ENCODE results near the gene MTOR. TPM values are rescaled to one million over a fixed set of nuclear protein-coding genes. Genes with fewer than 3 reads are reported as not detected.
"Not testable (repeated sequence)": the region's sequence is repeated elsewhere in the genome, so short reads cannot be mapped to it uniquely, and the experiment has no call there.

MTOR gene
- total and polyA plus RNA-seq, 2 experiments from 2014 or later = 10.6 to 30.7 TPM

- H3K4me2 ChIP-seq (ENCODE audit: unreplicated experiment) = peak within 1 kb of the TSS; percentile 94
These were observed 162.8 kb downstream of the MTOR start, which contains the start of gene EXOSC10 for GRCh38 chr1:11099310-11100148. Gene EXOSC10, minus strand, starts transcription at chr1:11099869. Its CDS starts 38 bp downstream, at chr1:11099831.

GRCh38 chr1:11098931-11099309 lies 163.4 kb downstream of the MTOR start:
- H3K9me2 ChIP-seq (ENCODE audit: insufficient read depth) = no peaks in the 10 kb centered on the region
- peaks cover 25% of the 10 kb centered on the region for H3K36me3 ChIP-seq (ENCODE audit: low read depth)
- no peak for DNase-seq
- no peaks in the 10 kb centered on the region for H4K20me1 ChIP-seq (ENCODE audit: insufficient read depth)
- no peaks in the 10 kb centered on the region for H3K9me3 ChIP-seq (ENCODE audit: low read depth)
- no peaks in the 10 kb centered on the region for H3F3A ChIP-seq (ENCODE audit: insufficient read depth)
- 17 to 20% methylated on average over 5 of the region's 5 CpGs for WGBS, 2 experiments (ENCODE audit: low coverage in 1 of 2, low lambda C conversion rate in 2 of 2, missing lambda C conversion rate in 2 of 2)
- H3K4me1 ChIP-seq (ENCODE audit: insufficient read depth) = peaks cover 10% of the 10 kb centered on the region
- H2AFZ ChIP-seq = peak overlapping the region; percentile 94
- H3K4me3 ChIP-seq = peak overlapping the region; percentile 96
- in situ Hi-C loops (cut with MboI) = no loop called here
- peaks cover 39% of the 10 kb centered on the region for H3K79me2 ChIP-seq (ENCODE audit: insufficient read depth)
- peak overlapping the region; percentile 98 for H3K9ac ChIP-seq
- H3K4me2 ChIP-seq (ENCODE audit: unreplicated experiment) = peak overlapping the region; percentile 94
- H3K27ac ChIP-seq = peak overlapping the region; percentile 74
- TF ChIP-seq EZH2 (IDR thresholded peaks at IDR 0.05; ENCODE audit: insufficient read depth, poor library complexity, severe bottlenecking) (no peak), EZH2phosphoT487 (IDR thresholded peaks at IDR 0.05; ENCODE audit: insufficient read depth, low read depth) (no peak)
- no peaks in the 10 kb centered on the region for H3K27me3 ChIP-seq (replicated peaks; ENCODE audit: insufficient read depth)

More at GRCh38 chr1:11099310-11100148, 162.8 kb downstream of the MTOR start, which contains the start of gene EXOSC10:
- 1% methylated on average over 55 of the region's 78 CpGs for WGBS, 2 experiments (ENCODE audit: low coverage in 1 of 2, low lambda C conversion rate in 2 of 2, missing lambda C conversion rate in 2 of 2)
- no peak for TF ChIP-seq EZH2phosphoT487 (IDR thresholded peaks at IDR 0.05; ENCODE audit: insufficient read depth, low read depth)
- no peak for TF ChIP-seq EZH2 (IDR thresholded peaks at IDR 0.05; ENCODE audit: insufficient read depth, poor library complexity, severe bottlenecking)
- H3F3A ChIP-seq (ENCODE audit: insufficient read depth) = no peaks in the 10 kb centered on the region
- peak within 1 kb of the TSS; percentile 94 for H2AFZ ChIP-seq
- H3K36me3 ChIP-seq (ENCODE audit: low read depth) = peaks cover 22% of the 10 kb centered on the region
- no peaks in the 10 kb centered on the region for H4K20me1 ChIP-seq (ENCODE audit: insufficient read depth)
- in situ Hi-C loops (cut with MboI) = no loop called here
- H3K4me3 ChIP-seq = peak within 1 kb of the TSS; percentile 96
- H3K9me3 ChIP-seq (ENCODE audit: low read depth) = no peaks in the 10 kb centered on the region
- H3K27ac ChIP-seq = peak within 1 kb of the TSS; percentile 74
- DNase-seq = peak; percentile 97
- H3K9me2 ChIP-seq (ENCODE audit: insufficient read depth) = no peaks in the 10 kb centered on the region
- peaks cover 39% of the 10 kb centered on the region for H3K79me2 ChIP-seq (ENCODE audit: insufficient read depth)
- H3K4me1 ChIP-seq (ENCODE audit: insufficient read depth) = peaks cover 10% of the 10 kb centered on the region
- no peaks in the 10 kb centered on the region for H3K27me3 ChIP-seq (replicated peaks; ENCODE audit: insufficient read depth)
- peak within 1 kb of the TSS; percentile 98 for H3K9ac ChIP-seq

- WGBS, 2 experiments (ENCODE audit: low coverage in 1 of 2, low lambda C conversion rate in 2 of 2, missing lambda C conversion rate in 2 of 2) = 86 to 97% methylated on average over 3 of the region's 3 CpGs
- H3F3A ChIP-seq (ENCODE audit: insufficient read depth) = peaks cover 28% of the 10 kb centered on the region; the same call in 1 of the 2 replicates
- H3K9ac ChIP-seq; H3K4me3 ChIP-seq; H2AFZ ChIP-seq; H3K9me3 ChIP-seq (ENCODE audit: low read depth); H4K20me1 ChIP-seq (ENCODE audit: insufficient read depth); H3K79me2 ChIP-seq (ENCODE audit: insufficient read depth); H3K27me3 ChIP-seq (replicated peaks; ENCODE audit: insufficient read depth); H3K9me2 ChIP-seq (ENCODE audit: insufficient read depth); H3K27ac ChIP-seq; H3K4me1 ChIP-seq (ENCODE audit: insufficient read depth); DNase-seq; in situ Hi-C loops (cut with MboI); H3K4me2 ChIP-seq (ENCODE audit: unreplicated experiment): not testable (repeated sequence)
- H3K36me3 ChIP-seq (ENCODE audit: low read depth) = peaks cover 37% of the 10 kb centered on the region
These were observed 178.6 kb downstream of the MTOR start for GRCh38 chr1:11083784-11084183.

- in situ Hi-C loops (cut with MboI) = no loop called here
- 83 to 84% methylated on average over 12 of the region's 12 CpGs for WGBS, 2 experiments (ENCODE audit: low coverage in 1 of 2, low lambda C conversion rate in 2 of 2, missing lambda C conversion rate in 2 of 2)
These were observed 181.4 kb downstream of the MTOR start for GRCh38 chr1:11080931-11081330.

More at GRCh38 chr1:11080931-11081330, 181.4 kb downstream of the MTOR start:
- TF ChIP-seq EZH2phosphoT487 (IDR thresholded peaks at IDR 0.05; ENCODE audit: insufficient read depth, low read depth) (no peak), EZH2 (IDR thresholded peaks at IDR 0.05; ENCODE audit: insufficient read depth, poor library complexity, severe bottlenecking) (no peak)
- no peak overlapping the region for H3K27ac ChIP-seq
- H2AFZ ChIP-seq = no peak overlapping the region
- H3K79me2 ChIP-seq (ENCODE audit: insufficient read depth) = no peaks in the 10 kb centered on the region
- H3K9me3 ChIP-seq (ENCODE audit: low read depth) = no peaks in the 10 kb centered on the region
- no peak overlapping the region for H3K9ac ChIP-seq
- peaks cover 38% of the 10 kb centered on the region for H3K36me3 ChIP-seq (ENCODE audit: low read depth)
- H3K4me2 ChIP-seq (ENCODE audit: unreplicated experiment) = no peak overlapping the region
- no peaks in the 10 kb centered on the region for H4K20me1 ChIP-seq (ENCODE audit: insufficient read depth)
- peaks cover 28% of the 10 kb centered on the region; the same call in 1 of the 2 replicates for H3F3A ChIP-seq (ENCODE audit: insufficient read depth)
- no peak overlapping the region for H3K4me3 ChIP-seq
- no peaks in the 10 kb centered on the region for H3K9me2 ChIP-seq (ENCODE audit: insufficient read depth)
- no peak for DNase-seq
- H3K27me3 ChIP-seq (replicated peaks; ENCODE audit: insufficient read depth) = no peaks in the 10 kb centered on the region
- 0 out of 2 replicates have a peak, but pooled peaks cover 4% of the 10 kb centered on the region for H3K4me1 ChIP-seq (ENCODE audit: insufficient read depth)
